Right atrium auricular region (tissue), 2 donors: ENCODE results near the gene RAB31. TPM values are rescaled to one million over a fixed set of nuclear protein-coding genes. Genes with fewer than 3 reads are reported as not detected.

ENCODE experiments used
- DNase-seq: peaks from one replicate; pipeline ENCODE4 v3.0.0-alpha.2; 2019; ENCODE audit warnings: low spot score
- H3K27ac ChIP-seq, 2 donors: fragments of 200-600 bp; sonication (generic); 1 replicate in 1 of 2; 2 replicates in 1 of 2; pipeline ENCODE4 v1.5.1; 2016 to 2019
- H3K27me3 ChIP-seq, 2 donors: fragments of 200-600 bp; sonication (generic); one replicate each; pipeline versions ENCODE4 v1.5.1 to v1.6.0; 2017 to 2019
- H3K36me3 ChIP-seq: fragments of 200-600 bp; sonication (generic); one replicate; pipeline ENCODE4 v1.5.1; 2016
- H3K4me1 ChIP-seq, 2 donors: fragments of 200-600 bp; sonication (generic); one replicate each; pipeline versions ENCODE4 v1.5.1 to v1.6.0; 2017 to 2019
- H3K4me3 ChIP-seq, 2 donors: fragments of 200-600 bp; sonication (generic); 1 replicate in 1 of 2; 2 replicates in 1 of 2; pipeline ENCODE4 v1.5.1; 2017 to 2019; ENCODE audit warnings: mild to moderate bottlenecking in 1 of 2, moderate library complexity in 1 of 2
- H3K9me3 ChIP-seq, 2 donors: fragments of 200-600 bp; sonication (generic); one replicate each; pipeline ENCODE4 v1.5.1; 2019
- total RNA-seq, 2 donors: library from RNA; depleted of rRNA; stranded (reverse); fragments of >200 nt; gene quantifications; one replicate each; pipeline ENCODE4 v1.1.0, GENCODE V29; 2016
- TF ChIP-seq, protein P1 (sequence below), 2 donors: fragments of 200-600 bp; sonication (generic); IDR thresholded peaks; one replicate each; pipeline ENCODE4 v1.5.1; 2019; ENCODE audit warnings: antibody characterized with exemption in 2 of 2

Gene RAB31
- total RNA-seq, 2 donors from 2014 or later = 9.9 to 29.2 TPM

DNA sequence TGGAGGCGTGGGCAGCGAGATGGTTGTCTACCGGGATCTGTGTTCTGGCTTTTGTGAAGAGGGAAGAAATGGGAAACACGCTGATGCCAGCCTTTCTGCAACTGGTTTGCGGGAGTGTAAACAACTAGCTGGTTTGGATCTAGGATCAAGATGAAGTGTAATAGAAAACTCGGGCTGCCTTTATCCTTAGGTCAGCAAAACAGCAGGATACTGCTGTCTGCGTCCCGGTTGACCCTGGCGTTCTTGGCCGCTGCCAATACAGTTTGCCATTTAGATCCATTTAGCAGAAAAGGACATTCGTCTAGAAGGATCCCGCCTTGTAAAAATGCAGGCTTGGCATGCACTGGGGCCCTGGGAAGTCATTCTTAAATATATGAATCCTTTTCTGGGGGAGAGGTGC lies 42.0 kb downstream of the RAB31 start:
- Histone ChIP-seq H3K27me3 (no peaks in the 10 kb centered on the region), H3K27ac (no peak overlapping the region), H3K4me3 (no peak overlapping the region), H3K4me1 (no peaks in the 10 kb centered on the region), H3K9me3 (no peaks in the 10 kb centered on the region), H3K36me3 (no peaks in the 10 kb centered on the region)
- TF ChIP-seq, protein P1, sequence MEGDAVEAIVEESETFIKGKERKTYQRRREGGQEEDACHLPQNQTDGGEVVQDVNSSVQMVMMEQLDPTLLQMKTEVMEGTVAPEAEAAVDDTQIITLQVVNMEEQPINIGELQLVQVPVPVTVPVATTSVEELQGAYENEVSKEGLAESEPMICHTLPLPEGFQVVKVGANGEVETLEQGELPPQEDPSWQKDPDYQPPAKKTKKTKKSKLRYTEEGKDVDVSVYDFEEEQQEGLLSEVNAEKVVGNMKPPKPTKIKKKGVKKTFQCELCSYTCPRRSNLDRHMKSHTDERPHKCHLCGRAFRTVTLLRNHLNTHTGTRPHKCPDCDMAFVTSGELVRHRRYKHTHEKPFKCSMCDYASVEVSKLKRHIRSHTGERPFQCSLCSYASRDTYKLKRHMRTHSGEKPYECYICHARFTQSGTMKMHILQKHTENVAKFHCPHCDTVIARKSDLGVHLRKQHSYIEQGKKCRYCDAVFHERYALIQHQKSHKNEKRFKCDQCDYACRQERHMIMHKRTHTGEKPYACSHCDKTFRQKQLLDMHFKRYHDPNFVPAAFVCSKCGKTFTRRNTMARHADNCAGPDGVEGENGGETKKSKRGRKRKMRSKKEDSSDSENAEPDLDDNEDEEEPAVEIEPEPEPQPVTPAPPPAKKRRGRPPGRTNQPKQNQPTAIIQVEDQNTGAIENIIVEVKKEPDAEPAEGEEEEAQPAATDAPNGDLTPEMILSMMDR (IDR thresholded peaks at IDR 0.05) = no peak
- DNase-seq = no peak

GRCh38 chr18:9750606-9751304 lies 42.7 kb downstream of the RAB31 start:
- Histone ChIP-seq H3K36me3 (no peaks in the 10 kb centered on the region), H3K4me1 (no peaks in the 10 kb centered on the region), H3K27me3 (no peaks in the 10 kb centered on the region), H3K27ac (no peak overlapping the region), H3K4me3 (no peak overlapping the region), H3K9me3 (no peaks in the 10 kb centered on the region)
- TF ChIP-seq, protein P1 (IDR thresholded peaks at IDR 0.05) = no peak
- no peak for DNase-seq

DNA sequence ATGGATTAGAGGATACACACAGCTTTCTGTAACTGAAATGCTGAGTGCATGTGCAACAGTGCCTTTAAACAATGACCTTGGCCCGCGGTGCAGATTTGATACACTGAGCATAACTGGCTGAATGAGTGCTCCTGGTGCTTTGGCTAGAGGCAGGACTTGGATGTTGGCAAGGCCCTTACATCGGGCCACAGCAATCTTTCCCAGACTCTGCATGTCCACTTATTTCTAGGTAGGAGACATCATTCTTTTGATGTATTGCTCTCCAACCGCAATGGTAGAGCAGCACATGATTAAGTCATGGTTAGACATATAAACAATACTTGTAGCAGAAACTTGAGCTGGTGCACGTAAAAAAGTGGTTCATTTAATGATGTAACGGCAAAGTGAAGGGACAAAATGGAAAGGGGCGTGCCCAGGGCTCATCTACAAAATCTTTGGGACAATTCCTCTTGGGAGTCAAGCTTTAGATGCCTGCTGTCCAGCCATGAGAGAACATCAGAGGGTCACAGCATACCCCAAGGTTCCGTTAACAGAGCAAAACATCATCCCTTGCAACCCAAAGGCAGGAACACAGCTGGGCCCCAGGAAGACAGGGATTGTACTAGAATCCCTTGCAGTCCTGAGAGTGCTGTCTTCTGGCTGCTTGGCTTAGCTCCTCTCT lies 43.4 kb downstream of the RAB31 start:
- H3K4me3 ChIP-seq = no peak overlapping the region
- H3K9me3 ChIP-seq = no peaks in the 10 kb centered on the region
- no peaks in the 10 kb centered on the region for H3K36me3 ChIP-seq
- no peaks in the 10 kb centered on the region for H3K4me1 ChIP-seq
- H3K27me3 ChIP-seq = no peaks in the 10 kb centered on the region
- no peak for DNase-seq
- TF ChIP-seq, protein P1 (IDR thresholded peaks at IDR 0.05) = no peak
- H3K27ac ChIP-seq = no peak overlapping the region

GRCh38 chr18:9753846-9754245 lies 45.7 kb downstream of the RAB31 start:
- H3K27ac ChIP-seq = no peak overlapping the region
- TF ChIP-seq, protein P1 (IDR thresholded peaks at IDR 0.05) = no peak
- no peaks in the 10 kb centered on the region for H3K36me3 ChIP-seq
- no peaks in the 10 kb centered on the region for H3K27me3 ChIP-seq
- H3K4me1 ChIP-seq = no peaks in the 10 kb centered on the region
- no peaks in the 10 kb centered on the region for H3K9me3 ChIP-seq
- no peak overlapping the region for H3K4me3 ChIP-seq
- DNase-seq = no peak

DNA sequence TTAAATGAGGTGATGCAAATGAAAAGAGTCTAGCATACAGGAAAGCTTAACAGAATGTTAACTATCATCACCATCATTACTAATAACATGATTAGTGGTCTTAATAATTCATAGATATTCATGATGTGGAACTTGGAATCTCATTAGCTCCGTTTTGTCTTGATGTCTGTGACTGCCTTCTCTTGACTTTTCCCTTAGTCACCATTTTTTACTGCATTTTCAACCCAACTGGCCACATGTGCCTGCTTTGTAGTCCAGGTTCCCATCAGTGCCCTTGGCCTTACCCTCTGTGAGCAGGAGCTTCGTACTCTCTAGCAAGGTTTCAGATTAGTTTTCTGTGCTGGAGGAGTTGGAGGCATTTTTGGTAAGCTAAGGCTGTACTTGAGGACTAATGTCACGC lies 47.0 kb downstream of the RAB31 start:
- H3K9me3 ChIP-seq = no peaks in the 10 kb centered on the region
- H3K4me3 ChIP-seq = no peak overlapping the region
- no peaks in the 10 kb centered on the region for H3K36me3 ChIP-seq
- DNase-seq = no peak
- no peaks in the 10 kb centered on the region for H3K4me1 ChIP-seq
- H3K27ac ChIP-seq = no peak overlapping the region
- TF ChIP-seq, protein P1 (IDR thresholded peaks at IDR 0.05) = no peak
- no peaks in the 10 kb centered on the region for H3K27me3 ChIP-seq
